VCaP (cell line): Measurements from ENCODE around the gene PCDHGC4.

Source experiments
- H3K27ac ChIP-seq: fragments of 450-650 bp; 2 replicates; pipeline ENCODE4 v1.5.1; 2017
- CTCF ChIP-seq: fragments of 450-650 bp; conservative IDR thresholded peaks from 2 replicates; pipeline ENCODE4 v1.5.1; 2017; ENCODE audit warnings: mild to moderate bottlenecking, moderate library complexity

PCDHGC4 gene

GRCh38 chr5:141527426-141527825 lies 42.6 kb downstream of the PCDHGC4 start:
- TF ChIP-seq CTCF, result no peak
- H3K27ac ChIP-seq, result no peak overlapping the region

GRCh38 chr5:141528291-141528984 lies 43.6 kb downstream of the PCDHGC4 start:
- H3K27ac ChIP-seq, result no peak overlapping the region
- no peak for TF ChIP-seq CTCF

- no peak overlapping the region for H3K27ac ChIP-seq
- no peak for TF ChIP-seq CTCF
These were observed 44.2 kb downstream of the PCDHGC4 start for GRCh38 chr5:141529002-141529401.

GRCh38 chr5:141529873-141530272 lies 45.0 kb downstream of the PCDHGC4 start:
- TF ChIP-seq CTCF, result no peak
- no peak overlapping the region for H3K27ac ChIP-seq

GRCh38 chr5:141532726-141533125 lies 47.9 kb downstream of the PCDHGC4 start:
- no peak for TF ChIP-seq CTCF
- H3K27ac ChIP-seq, result no peak overlapping the region

GRCh38 chr5:141533897-141534296 lies 49.1 kb downstream of the PCDHGC4 start:
- no peak overlapping the region for H3K27ac ChIP-seq

GRCh38 chr5:141534492-141535213 lies 49.8 kb downstream of the PCDHGC4 start:
- H3K27ac ChIP-seq, result no peak overlapping the region
- TF ChIP-seq CTCF, result no peak

More at GRCh38 chr5:141533897-141534296, 49.1 kb downstream of the PCDHGC4 start:
- no peak for TF ChIP-seq CTCF
